LNCaP clone FGC (cell line): ENCODE measurements around the gene RAB13.

Experiments used
- DNase-seq: peaks from one replicate; pipeline ENCODE4 v3.0.0-alpha.2; 2011; ENCODE audit warnings: low read depth
- H3K4me3 ChIP-seq: 2 replicates; pipeline ENCODE4 v1.5.1; 2011; ENCODE audit warnings: mild to moderate bottlenecking, low read depth, low read length, control low read depth
- CTCF ChIP-seq: IDR thresholded peaks from 2 replicates; pipeline ENCODE4 v1.5.1; 2012; ENCODE audit warnings: mild to moderate bottlenecking; ENCODE audit not compliant: control insufficient read depth, insufficient read depth; ENCODE audit errors: extremely low read depth

Gene RAB13

GRCh38 chr1:153954826-153955225 is 31.3 kb downstream of the RAB13 start:
- TF ChIP-seq CTCF: no peak
- no peak for DNase-seq
- no peak overlapping the region for H3K4me3 ChIP-seq

GRCh38 chr1:153953859-153954365 is 32.2 kb downstream of the RAB13 start:
- TF ChIP-seq CTCF: no peak
- no peak for DNase-seq
- no peak overlapping the region for H3K4me3 ChIP-seq

GRCh38 chr1:153951801-153952200 is 34.3 kb downstream of the RAB13 start:
- TF ChIP-seq CTCF: no peak
- H3K4me3 ChIP-seq: no peak overlapping the region
- no peak for DNase-seq

- DNase-seq: no peak
- H3K4me3 ChIP-seq: no peak overlapping the region
- TF ChIP-seq CTCF: no peak
These were observed 35.0 kb downstream of the RAB13 start for GRCh38 chr1:153951183-153951582.

GRCh38 chr1:153946622-153947241 is 39.4 kb downstream of the RAB13 start, which contains the start of gene DENND4B:
Gene DENND4B (minus strand): TSS chr1:153946718. CDS start chr1:153944374, 2,344 bp downstream.
- DNase-seq: no peak

GRCh38 chr1:153945795-153946621 is 40.1 kb downstream of the RAB13 start:
- no peak for DNase-seq
- H3K4me3 ChIP-seq: peak overlapping the region; percentile 80
- no peak for TF ChIP-seq CTCF

More at GRCh38 chr1:153946622-153947241, 39.4 kb downstream of the RAB13 start, which contains the start of gene DENND4B:
- peak within 1 kb of the TSS; percentile 80 for H3K4me3 ChIP-seq
- TF ChIP-seq CTCF: peak; percentile 93
